MM.1S (cell line): ENCODE measurements around the gene FAM193A.

ENCODE experiments used
- CTCF ChIP-seq: fragments of 300-600 bp; sonication (generic); IDR thresholded peaks from 2 replicates; pipeline ENCODE4 v1.5.1; 2016; ENCODE audit warnings: antibody characterized with exemption, low read length, mixed read lengths
- EZH2 ChIP-seq: fragments of 300-600 bp; sonication (generic); optimal IDR thresholded peaks from 2 replicates; pipeline ENCODE3; 2017; ENCODE audit warnings: low read depth, mild to moderate bottlenecking, antibody characterized with exemption, low read length, mixed read lengths
- EZH2phosphoT487 ChIP-seq: fragments of 300-600 bp; sonication (generic); IDR thresholded peaks from 2 replicates; pipeline ENCODE4 v1.6.1; 2018; ENCODE audit warnings: antibody characterized with exemption, low read length

- TF ChIP-seq CTCF: no peak
- TF ChIP-seq EZH2: no peak
- no peak for TF ChIP-seq EZH2phosphoT487
Observed at GRCh38 chr4:2746891-2747695, 210.6 kb downstream of the FAM193A start.
